Stimulated activated CD4-positive, alpha-beta T cell treated with anti-CD3 and anti-CD28 coated beads, Interleukin-1b, Interleukin-23, amount 100 ng/mL, for 48 hours (primary cell): ENCODE data around the gene NMT2.

Experiments
- DNase-seq: peaks from one replicate; pipeline ENCODE4 v3.0.0-alpha.2; 2020

The NMT2 gene

GRCh38 chr10:15180736-15181135 lies 12.2 kb upstream of the NMT2 start:
- DNase-seq = no peak

GRCh38 chr10:15176269-15176668 lies 7.8 kb upstream of the NMT2 start:
- no peak for DNase-seq

GRCh38 chr10:15175587-15175986 lies 7.1 kb upstream of the NMT2 start:
- no peak for DNase-seq

GRCh38 chr10:15172306-15172840 lies 3.9 kb upstream of the NMT2 start:
- no peak for DNase-seq

GRCh38 chr10:15169555-15170401 lies 1.3 kb upstream of the NMT2 start:
- DNase-seq = peak; percentile 35

- DNase-seq = peak; percentile 98
These were observed 477 bp upstream of the NMT2 start for GRCh38 chr10:15168786-15169554.

- peak; percentile 41 for DNase-seq
These were observed 842 bp downstream of the NMT2 start for GRCh38 chr10:15167411-15168290.

- DNase-seq = no peak
These were observed 2.2 kb downstream of the NMT2 start for GRCh38 chr10:15166325-15166724.

GRCh38 chr10:15163253-15163828 lies 5.2 kb downstream of the NMT2 start:
- no peak for DNase-seq

GRCh38 chr10:15158972-15159371 lies 9.5 kb downstream of the NMT2 start:
- no peak for DNase-seq

GRCh38 chr10:15158448-15158847 lies 10.0 kb downstream of the NMT2 start:
- DNase-seq = no peak

- no peak for DNase-seq
These were observed 12.4 kb downstream of the NMT2 start for GRCh38 chr10:15155978-15156656.

GRCh38 chr10:15152556-15152955 lies 15.9 kb downstream of the NMT2 start:
- no peak for DNase-seq

- no peak for DNase-seq
These were observed 17.9 kb downstream of the NMT2 start for GRCh38 chr10:15150563-15150962.

- no peak for DNase-seq
These were observed 19.3 kb downstream of the NMT2 start for GRCh38 chr10:15149042-15149771.

GRCh38 chr10:15147594-15148392 lies 20.7 kb downstream of the NMT2 start:
- DNase-seq = no peak

- DNase-seq = no peak
These were observed 22.1 kb downstream of the NMT2 start for GRCh38 chr10:15146366-15146765.

- DNase-seq = no peak
These were observed 23.7 kb downstream of the NMT2 start for GRCh38 chr10:15144788-15145187.

GRCh38 chr10:15141136-15142054 lies 27.1 kb downstream of the NMT2 start:
- DNase-seq = peak; percentile 35
